Tibial nerve (tissue), 4 donors: Measurements from ENCODE around the gene S1PR3.

Source experiments
- EP300 ChIP-seq, 2 donors: sonication (generic); formaldehyde crosslinking; IDR thresholded peaks; one replicate each; pipeline ENCODE4 v1.6.1; 2017; ENCODE audit warnings: antibody characterized with exemption in 2 of 2, mild to moderate bottlenecking in 1 of 2
- POLR2A ChIP-seq, 2 donors: fragments of 450-650 bp; IDR thresholded peaks; one replicate each; pipeline ENCODE4 v1.6.1; 2017; ENCODE audit warnings: antibody characterized with exemption in 2 of 2, mild to moderate bottlenecking in 2 of 2, moderate library complexity in 2 of 2
- TF ChIP-seq, protein P1 (sequence below), 5 experiments: fragments of 200-600 bp in 3 of 5; fragments of 450-650 bp in 2 of 5; sonication (generic) in 3 of 5; IDR thresholded peaks; one replicate each; pipeline ENCODE4 v1.5.1; 2016 to 2019; ENCODE audit warnings: antibody characterized with exemption in 5 of 5, mild to moderate bottlenecking in 3 of 5, moderate library complexity in 2 of 5

DNA sequence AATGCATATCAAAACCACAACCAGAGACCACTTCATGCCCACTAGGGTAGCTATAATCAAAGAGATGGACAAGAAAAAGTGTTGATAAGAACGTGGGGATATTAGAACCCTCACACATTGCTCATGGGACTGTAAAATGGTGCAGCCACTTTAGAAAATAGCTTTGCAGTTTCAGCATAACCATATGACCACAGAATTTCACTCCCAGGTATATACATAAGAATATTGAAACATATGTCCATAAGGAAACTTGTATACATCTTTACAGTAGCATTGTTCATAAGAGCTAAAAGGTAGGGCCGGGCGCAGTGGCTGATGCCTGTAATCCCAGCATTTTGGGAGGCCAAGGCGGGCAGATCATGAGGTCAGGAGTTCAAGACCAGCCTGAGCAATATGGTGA lies 56.4 kb downstream of the S1PR3 start:
- TF ChIP-seq, protein P1, sequence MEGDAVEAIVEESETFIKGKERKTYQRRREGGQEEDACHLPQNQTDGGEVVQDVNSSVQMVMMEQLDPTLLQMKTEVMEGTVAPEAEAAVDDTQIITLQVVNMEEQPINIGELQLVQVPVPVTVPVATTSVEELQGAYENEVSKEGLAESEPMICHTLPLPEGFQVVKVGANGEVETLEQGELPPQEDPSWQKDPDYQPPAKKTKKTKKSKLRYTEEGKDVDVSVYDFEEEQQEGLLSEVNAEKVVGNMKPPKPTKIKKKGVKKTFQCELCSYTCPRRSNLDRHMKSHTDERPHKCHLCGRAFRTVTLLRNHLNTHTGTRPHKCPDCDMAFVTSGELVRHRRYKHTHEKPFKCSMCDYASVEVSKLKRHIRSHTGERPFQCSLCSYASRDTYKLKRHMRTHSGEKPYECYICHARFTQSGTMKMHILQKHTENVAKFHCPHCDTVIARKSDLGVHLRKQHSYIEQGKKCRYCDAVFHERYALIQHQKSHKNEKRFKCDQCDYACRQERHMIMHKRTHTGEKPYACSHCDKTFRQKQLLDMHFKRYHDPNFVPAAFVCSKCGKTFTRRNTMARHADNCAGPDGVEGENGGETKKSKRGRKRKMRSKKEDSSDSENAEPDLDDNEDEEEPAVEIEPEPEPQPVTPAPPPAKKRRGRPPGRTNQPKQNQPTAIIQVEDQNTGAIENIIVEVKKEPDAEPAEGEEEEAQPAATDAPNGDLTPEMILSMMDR (IDR thresholded peaks at IDR 0.05) = no peak
- TF ChIP-seq POLR2A (IDR thresholded peaks at IDR 0.05) (no peak), EP300 (IDR thresholded peaks at IDR 0.05) (no peak)
